ENCODE measurements around the gene ILF3.
"Not testable (repeated sequence)": the region's sequence is repeated elsewhere in the genome, so short reads cannot be mapped to it uniquely, and the experiment has no call there.

The ILF3 gene

DNA sequence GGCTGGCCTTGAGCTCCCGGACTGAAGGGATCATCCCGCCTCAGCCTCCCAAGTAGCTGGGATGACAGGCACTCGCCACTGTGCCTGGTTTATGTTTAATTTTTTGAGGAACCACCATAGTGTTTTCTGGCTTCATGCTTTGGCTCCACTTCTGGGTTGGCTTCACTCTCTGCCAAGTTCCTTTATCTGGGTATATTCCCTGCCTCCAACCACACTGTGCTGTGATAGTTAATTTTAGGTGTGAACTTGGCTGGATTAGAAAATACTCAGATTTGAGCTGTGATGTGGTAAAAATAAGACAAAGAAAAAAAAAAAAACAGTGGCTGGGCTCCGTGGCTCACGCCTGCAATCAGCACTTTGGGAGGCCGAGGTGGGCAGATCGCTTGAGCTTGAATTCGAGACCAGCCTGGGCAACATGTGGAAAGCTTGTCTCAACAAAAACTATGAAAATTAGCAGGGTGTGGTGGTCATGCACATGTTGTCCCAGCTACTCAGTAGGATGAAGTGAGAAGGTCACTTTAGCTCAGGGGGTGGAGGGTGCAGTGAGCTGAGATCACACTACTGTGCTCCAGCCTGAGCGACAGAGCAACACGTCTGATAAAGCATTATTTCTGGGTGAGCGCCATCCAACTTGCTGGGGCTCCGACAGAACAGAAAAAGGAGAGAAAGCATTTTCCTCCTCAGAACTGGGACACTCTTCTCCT, 7.5 kb upstream of the ILF3 start:
- H3K36me3 Mint-ChIP-seq (ENCODE audit: insufficient read depth): peaks cover 24% of the 10 kb centered on the region
- no peak for ATAC-seq (replicated peaks)
- no peak overlapping the region for H3K27ac Mint-ChIP-seq
- no peak overlapping the region for H3K4me3 Mint-ChIP-seq
- H3K27me3 Mint-ChIP-seq: no peaks in the 10 kb centered on the region
- H3K4me1 Mint-ChIP-seq (ENCODE audit: low read depth in 2 of 2): peaks cover 8 to 9% of the 10 kb centered on the region in 2 donors
- DNase-seq: no peak
- H3K9me3 Mint-ChIP-seq: no peaks in the 10 kb centered on the region

- DNase-seq (no peak), ATAC-seq (replicated peaks) (no peak)
- Mint-ChIP-seq H3K27me3 (no peaks in the 10 kb centered on the region), H3K9me3 (no peaks in the 10 kb centered on the region), H3K36me3 (ENCODE audit: insufficient read depth) (peaks cover 24% of the 10 kb centered on the region), H3K4me3 (no peak overlapping the region), H3K27ac (no peak overlapping the region), H3K4me1 (ENCODE audit: low read depth in 2 of 2) (peaks cover 15 to 20% of the 10 kb centered on the region in 2 donors)
These were observed 5.8 kb upstream of the ILF3 start for GRCh38 chr19:10648360-10648759.

GRCh38 chr19:10651851-10652250, 2.3 kb upstream of the ILF3 start:
- H3K36me3 Mint-ChIP-seq (ENCODE audit: insufficient read depth): peaks cover 47% of the 10 kb centered on the region
- H3K9me3 Mint-ChIP-seq: no peaks in the 10 kb centered on the region
- no peaks in the 10 kb centered on the region for H3K27me3 Mint-ChIP-seq
- H3K4me1 Mint-ChIP-seq (ENCODE audit: low read depth in 2 of 2): peaks cover 29 to 30% of the 10 kb centered on the region in 2 donors
- peak overlapping the region; percentile 46 to 99 for H3K27ac Mint-ChIP-seq
- peak overlapping the region in 1 of 2 donors; percentile 95 for H3K4me3 Mint-ChIP-seq
- DNase-seq (no peak), ATAC-seq (replicated peaks) (no peak)

DNA sequence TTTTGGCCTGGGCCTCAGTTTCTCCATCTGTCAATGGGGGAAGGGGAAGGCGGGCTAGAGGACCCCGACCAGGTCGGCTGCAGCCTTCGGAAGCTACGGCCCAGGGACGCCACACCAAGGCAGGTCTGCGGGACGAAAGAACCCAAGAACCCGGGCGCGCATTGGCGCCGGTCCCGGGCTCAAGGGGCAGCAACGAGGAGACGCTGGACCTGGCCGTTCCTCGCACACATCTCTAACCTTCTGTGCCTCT, 739 bp upstream of the ILF3 start:
- H3K9me3 Mint-ChIP-seq: no peaks in the 10 kb centered on the region
- peak overlapping the region; percentile 95 to 97 for H3K4me3 Mint-ChIP-seq
- DNase-seq: no peak
- no peaks in the 10 kb centered on the region for H3K27me3 Mint-ChIP-seq
- ATAC-seq (replicated peaks): no peak
- H3K36me3 Mint-ChIP-seq (ENCODE audit: insufficient read depth): peaks cover 57% of the 10 kb centered on the region
- peaks cover 32 to 38% of the 10 kb centered on the region in 2 donors for H3K4me1 Mint-ChIP-seq (ENCODE audit: low read depth in 2 of 2)
- H3K27ac Mint-ChIP-seq: peak overlapping the region; percentile 99

GRCh38 chr19:10654610-10655456, 687 bp downstream of the ILF3 start:
- H3K36me3 Mint-ChIP-seq (ENCODE audit: insufficient read depth): peaks cover 67% of the 10 kb centered on the region
- peak in 2 of 3 experiments; percentile 53 to 59 for DNase-seq
- H3K9me3 Mint-ChIP-seq: no peaks in the 10 kb centered on the region
- H3K27me3 Mint-ChIP-seq: no peaks in the 10 kb centered on the region
- ATAC-seq (replicated peaks): peak; percentile 18
- H3K4me3 Mint-ChIP-seq: peak overlapping the region; percentile 95 to 97
- peak overlapping the region; percentile 99 for H3K27ac Mint-ChIP-seq
- peaks cover 32 to 42% of the 10 kb centered on the region in 2 donors for H3K4me1 Mint-ChIP-seq (ENCODE audit: low read depth in 2 of 2)

DNA sequence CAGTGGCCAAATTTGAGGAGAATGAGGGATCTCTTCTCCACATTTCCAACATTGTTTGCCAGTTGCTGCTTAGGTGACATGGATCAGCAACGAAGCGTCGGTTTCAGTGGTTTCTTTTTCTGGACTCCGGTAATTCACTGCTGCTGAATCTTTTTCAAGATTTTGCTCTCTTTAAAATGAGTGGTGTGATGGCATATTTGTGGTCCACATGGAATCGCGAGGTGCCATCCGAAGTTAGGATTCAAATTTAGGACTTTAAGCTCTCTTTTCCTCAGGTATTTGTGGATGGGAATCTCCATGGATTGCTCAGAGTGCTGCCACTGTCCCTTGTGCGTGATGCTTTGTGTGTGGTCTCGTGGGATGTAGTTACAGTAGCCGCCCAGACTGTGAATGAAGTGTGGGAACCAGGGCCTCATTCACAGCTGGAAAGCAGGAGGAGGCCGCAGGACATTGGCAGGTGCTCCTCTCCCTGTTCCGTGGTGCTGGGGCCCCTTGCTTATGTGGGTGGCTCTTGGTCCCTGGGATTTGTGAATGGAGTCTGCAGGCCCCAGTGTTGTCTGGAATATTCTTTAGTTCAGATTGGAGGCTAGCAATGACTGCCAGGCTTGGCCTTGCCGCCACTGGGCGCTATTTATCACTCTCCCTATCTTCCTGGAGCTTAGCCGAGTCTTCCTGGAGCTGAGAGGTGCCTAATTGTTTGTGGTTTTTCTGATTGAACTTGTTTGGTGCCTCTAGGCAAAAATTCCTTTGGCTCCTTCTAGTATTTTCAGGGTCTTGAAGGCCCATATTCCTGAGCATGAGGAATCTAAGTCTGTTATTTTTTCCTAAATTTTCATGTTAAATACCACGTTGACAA, 1.5 kb downstream of the ILF3 start:
- Mint-ChIP-seq H3K4me1 (ENCODE audit: low read depth in 2 of 2) (peaks cover 38 to 50% of the 10 kb centered on the region in 2 donors), H3K27ac (peak overlapping the region; percentile 93 to 99), H3K9me3 (no peaks in the 10 kb centered on the region), H3K36me3 (ENCODE audit: insufficient read depth) (peaks cover 72% of the 10 kb centered on the region), H3K4me3 (peak overlapping the region; percentile 95 to 97), H3K27me3 (no peaks in the 10 kb centered on the region)
- no peak for DNase-seq
- no peak for ATAC-seq (replicated peaks)

- DNase-seq (no peak), ATAC-seq (replicated peaks) (no peak)
- Mint-ChIP-seq H3K36me3 (ENCODE audit: insufficient read depth) (peaks cover 52% of the 10 kb centered on the region), H3K27ac (peak overlapping the region in 1 of 2 donors; percentile 46), H3K9me3 (no peaks in the 10 kb centered on the region), H3K4me1 (ENCODE audit: low read depth in 2 of 2) (peaks cover 38 to 56% of the 10 kb centered on the region in 2 donors), H3K27me3 (no peaks in the 10 kb centered on the region), H3K4me3 (peak overlapping the region; percentile 31 to 33)
These were observed 6.2 kb downstream of the ILF3 start for GRCh38 chr19:10660346-10660745.

- Mint-ChIP-seq H3K4me3 (peak overlapping the region in 1 of 2 donors; percentile 72), H3K4me1 (ENCODE audit: low read depth in 2 of 2) (peaks cover 29 to 41% of the 10 kb centered on the region in 2 donors)
- ATAC-seq (replicated peaks): no peak
These were observed 7.8 kb downstream of the ILF3 start for GRCh38 chr19:10661946-10662345.

GRCh38 chr19:10662384-10663251, 8.5 kb downstream of the ILF3 start:
- ATAC-seq (replicated peaks) (no peak), DNase-seq (no peak)
- Mint-ChIP-seq H3K27ac (peak overlapping the region in 1 of 2 donors; percentile 70), H3K4me1 (ENCODE audit: low read depth in 2 of 2) (peaks cover 28 to 38% of the 10 kb centered on the region in 2 donors), H3K4me3 (peak overlapping the region; percentile 15 to 72), H3K9me3 (no peaks in the 10 kb centered on the region), H3K36me3 (ENCODE audit: insufficient read depth) (peaks cover 51% of the 10 kb centered on the region), H3K27me3 (no peaks in the 10 kb centered on the region)

More at GRCh38 chr19:10661946-10662345, 7.8 kb downstream of the ILF3 start:
- H3K27ac Mint-ChIP-seq: no peak overlapping the region
- H3K36me3 Mint-ChIP-seq (ENCODE audit: insufficient read depth): peaks cover 52% of the 10 kb centered on the region
- no peaks in the 10 kb centered on the region for H3K9me3 Mint-ChIP-seq
- H3K27me3 Mint-ChIP-seq: no peaks in the 10 kb centered on the region
- no peak for DNase-seq

DNA sequence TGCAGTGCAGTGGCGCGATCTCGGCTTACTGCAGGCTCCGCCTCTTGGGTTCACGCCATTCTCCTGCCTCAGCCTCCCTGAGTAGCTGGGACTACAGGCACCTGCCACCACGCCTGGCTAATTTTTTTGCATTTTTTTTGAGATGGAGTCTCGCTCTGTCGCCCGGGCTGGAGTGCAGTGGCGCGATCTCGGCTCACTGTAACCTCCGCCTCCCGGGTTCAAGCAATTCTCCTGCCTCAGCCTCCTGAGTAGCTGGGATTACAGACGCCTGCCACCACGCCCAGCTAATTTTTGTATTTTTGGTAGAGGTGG, 9.1 kb downstream of the ILF3 start:
- H3K27ac Mint-ChIP-seq: peak overlapping the region in 1 of 2 donors; percentile 70
- peaks cover 49% of the 10 kb centered on the region for H3K36me3 Mint-ChIP-seq (ENCODE audit: insufficient read depth)
- not testable (repeated sequence) for H3K27me3 Mint-ChIP-seq; H3K9me3 Mint-ChIP-seq; DNase-seq; ATAC-seq (replicated peaks)
- peak overlapping the region; percentile 15 to 72 for H3K4me3 Mint-ChIP-seq
- peaks cover 34 to 44% of the 10 kb centered on the region in 2 donors for H3K4me1 Mint-ChIP-seq (ENCODE audit: low read depth in 2 of 2)

- H3K9me3 Mint-ChIP-seq: no peaks in the 10 kb centered on the region
- peaks cover 57% of the 10 kb centered on the region for H3K36me3 Mint-ChIP-seq (ENCODE audit: insufficient read depth)
- H3K27me3 Mint-ChIP-seq: no peaks in the 10 kb centered on the region
- DNase-seq: no peak
- ATAC-seq (replicated peaks): peak; percentile 17
- H3K4me3 Mint-ChIP-seq: peak overlapping the region; percentile 38 to 61
- H3K4me1 Mint-ChIP-seq (ENCODE audit: low read depth in 2 of 2): peaks cover 40 to 45% of the 10 kb centered on the region in 2 donors
- H3K27ac Mint-ChIP-seq: peak overlapping the region in 1 of 2 donors; percentile 91
These were observed 13.7 kb downstream of the ILF3 start for GRCh38 chr19:10667867-10668266.

DNA sequence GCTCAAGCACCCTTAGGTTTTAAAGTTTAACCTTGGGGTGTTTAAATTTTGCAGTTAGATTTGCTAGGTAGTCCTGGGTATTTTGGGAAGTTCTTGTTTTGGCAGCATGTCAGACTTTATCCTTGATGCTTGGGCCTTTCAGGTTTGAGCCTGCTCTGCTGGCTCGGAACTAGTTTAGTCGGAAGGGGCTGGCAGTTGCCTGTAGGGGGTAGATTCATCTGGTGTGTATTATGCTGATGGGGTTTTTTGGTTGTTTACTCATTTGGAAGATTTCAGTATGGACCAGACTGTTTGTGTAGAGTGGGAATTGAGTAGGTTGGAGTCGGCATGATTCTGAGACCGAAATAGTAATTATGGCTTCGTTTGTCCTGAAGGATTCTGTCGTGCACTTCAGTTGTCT, 15.1 kb downstream of the ILF3 start:
- Mint-ChIP-seq H3K36me3 (ENCODE audit: insufficient read depth) (peaks cover 66% of the 10 kb centered on the region), H3K4me1 (ENCODE audit: low read depth in 2 of 2) (peaks cover 36% of the 10 kb centered on the region in 2 donors), H3K9me3 (no peaks in the 10 kb centered on the region), H3K27ac (peak overlapping the region; percentile 4 to 91), H3K27me3 (no peaks in the 10 kb centered on the region), H3K4me3 (peak overlapping the region in 1 of 2 donors; percentile 3)
- no peak for ATAC-seq (replicated peaks)
- DNase-seq: no peak
